ENCODE results near the gene UROC1. TPM values are rescaled to one million over a fixed set of nuclear protein-coding genes. Genes with fewer than 3 reads are reported as not detected.

Gene UROC1
- total and polyA plus RNA-seq, 2 donors from 2014 or later, result not detected

- no peak overlapping the region for H3K4me3 ChIP-seq (ENCODE audit: low read length in 3 of 3)
- H3K9me3 ChIP-seq (ENCODE audit: control insufficient read depth in 2 of 3, insufficient read depth in 1 of 3, low read length in 3 of 3), result no peaks in the 10 kb centered on the region
- H3K27ac ChIP-seq (ENCODE audit: low read depth in 2 of 2, low read length in 2 of 2), result no peak overlapping the region
- peaks cover 0 to 3% (median 3%) of the 10 kb centered on the region in 3 donors for H3K4me1 ChIP-seq (ENCODE audit: control insufficient read depth in 2 of 3, insufficient read depth in 2 of 3, low read depth in 1 of 3, low read length in 3 of 3)
- intact Hi-C loops (cut with DNase I), result no loop called here
- TF ChIP-seq CTCF (IDR thresholded peaks at IDR 0.05; ENCODE audit: borderline replicate concordance, extremely low read depth, insufficient read depth), result no peak
- peaks cover 5% of the 10 kb centered on the region for H3K27me3 ChIP-seq (ENCODE audit: control insufficient read depth, insufficient read depth, low read length)
- FAIRE-seq (no peak), DNase-seq (peak in 2 of 5 donors; percentile 17 to 45)
- no peak overlapping the region for H3K9ac ChIP-seq (ENCODE audit: low read length in 3 of 3)
- H3K36me3 ChIP-seq (ENCODE audit: control insufficient read depth in 2 of 3, insufficient read depth in 3 of 3, low read length in 3 of 3), result no peaks in the 10 kb centered on the region
Observed at GRCh38 chr3:126537730-126538281, 20.2 kb upstream of the UROC1 start.

GRCh38 chr3:126537116-126537729 is 19.6 kb upstream of the UROC1 start:
- no peaks in the 10 kb centered on the region for H3K9me3 ChIP-seq (ENCODE audit: control insufficient read depth in 2 of 3, insufficient read depth in 1 of 3, low read length in 3 of 3)
- H3K9ac ChIP-seq (ENCODE audit: low read length in 3 of 3), result no peak overlapping the region
- no peak for TF ChIP-seq CTCF (IDR thresholded peaks at IDR 0.05; ENCODE audit: borderline replicate concordance, extremely low read depth, insufficient read depth)
- FAIRE-seq (no peak), DNase-seq (peak in 2 of 5 donors; percentile 17 to 58)
- H3K27me3 ChIP-seq (ENCODE audit: control insufficient read depth, insufficient read depth, low read length), result peaks cover 5% of the 10 kb centered on the region
- peaks cover 0 to 3% (median 3%) of the 10 kb centered on the region in 3 donors for H3K4me1 ChIP-seq (ENCODE audit: control insufficient read depth in 2 of 3, insufficient read depth in 2 of 3, low read depth in 1 of 3, low read length in 3 of 3)
- H3K4me3 ChIP-seq (ENCODE audit: low read length in 3 of 3), result no peak overlapping the region
- no peaks in the 10 kb centered on the region for H3K36me3 ChIP-seq (ENCODE audit: control insufficient read depth in 2 of 3, insufficient read depth in 3 of 3, low read length in 3 of 3)
- intact Hi-C loops (cut with DNase I), result no loop called here
- H3K27ac ChIP-seq (ENCODE audit: low read depth in 2 of 2, low read length in 2 of 2), result no peak overlapping the region

- DNase-seq (peak in 2 of 5 donors; percentile 15 to 45), FAIRE-seq (no peak)
- Histone ChIP-seq H3K9me3 (ENCODE audit: control insufficient read depth in 2 of 3, insufficient read depth in 1 of 3, low read length in 3 of 3) (no peaks in the 10 kb centered on the region), H3K4me3 (ENCODE audit: low read length in 3 of 3) (no peak overlapping the region), H3K4me1 (ENCODE audit: control insufficient read depth in 2 of 3, insufficient read depth in 2 of 3, low read depth in 1 of 3, low read length in 3 of 3) (peaks cover 0 to 3% (median 3%) of the 10 kb centered on the region in 3 donors), H3K9ac (ENCODE audit: low read length in 3 of 3) (no peak overlapping the region), H3K27ac (ENCODE audit: low read depth in 2 of 2, low read length in 2 of 2) (no peak overlapping the region), H3K27me3 (ENCODE audit: control insufficient read depth, insufficient read depth, low read length) (peaks cover 5% of the 10 kb centered on the region), H3K36me3 (ENCODE audit: control insufficient read depth in 2 of 3, insufficient read depth in 3 of 3, low read length in 3 of 3) (no peaks in the 10 kb centered on the region)
- TF ChIP-seq CTCF (IDR thresholded peaks at IDR 0.05; ENCODE audit: borderline replicate concordance, extremely low read depth, insufficient read depth), result no peak
- intact Hi-C loops (cut with DNase I), result no loop called here
Observed at GRCh38 chr3:126536126-126536525, 18.6 kb upstream of the UROC1 start.
